ENCODE results near the gene TMED1. TPM values are rescaled to one million over a fixed set of nuclear protein-coding genes. Genes with fewer than 3 reads are reported as not detected.

The TMED1 gene
- total RNA-seq, 1 experiment from 2014 or later, result 32.3 TPM

- no peaks in the 10 kb centered on the region; the same call in 1 of the 2 replicates for H3K27me3 Mint-ChIP-seq (ENCODE audit: low read depth)
- Histone ChIP-seq H3K79me1 (ENCODE audit: insufficient read depth, low read depth, low read length, poor library complexity, severe bottlenecking) (no peaks in the 10 kb centered on the region), H3K14ac (ENCODE audit: insufficient read depth, low read length) (no peak overlapping the region), H4K20me1 (ENCODE audit: control insufficient read depth, insufficient read depth, insufficient read length) (peaks cover 3% of the 10 kb centered on the region), H2BK20ac (ENCODE audit: low read depth, low read length, poor library complexity, severe bottlenecking) (no peak overlapping the region), H3T11ph (ENCODE audit: low read length) (no peak overlapping the region), H3K27me3 (ENCODE audit: insufficient read depth, low read length) (no peaks in the 10 kb centered on the region), H3K9ac (ENCODE audit: extremely low read depth, insufficient read length, low read length) (no peak overlapping the region), H3K9me3 (ENCODE audit: control insufficient read depth, low read depth, low read length) (no peaks in the 10 kb centered on the region), H3K27ac (ENCODE audit: insufficient read length, low read depth, low read length) (no peak overlapping the region), H3K56ac (ENCODE audit: insufficient read length, low read depth, low read length) (no peak overlapping the region), H2AFZ (ENCODE audit: low read length) (no peak overlapping the region), H2BK120ac (ENCODE audit: low read depth, low read length, poor library complexity, severe bottlenecking) (no peak overlapping the region), H3K4me2 (ENCODE audit: insufficient read depth, insufficient read length, low read length) (no peak overlapping the region), H2BK5ac (ENCODE audit: insufficient read length, low read length) (no peak overlapping the region), H3K23me2 (ENCODE audit: insufficient read length, low read depth, low read length, poor library complexity, severe bottlenecking) (no peaks in the 10 kb centered on the region), H2BK12ac (ENCODE audit: insufficient read length, low read depth, low read length) (no peak overlapping the region), H4K8ac (replicated peaks; ENCODE audit: insufficient read length, low read depth, low read length) (no peak overlapping the region), H2BK15ac (ENCODE audit: low read depth, low read length) (no peak overlapping the region), H3K79me2 (ENCODE audit: insufficient read depth, low read length) (no peaks in the 10 kb centered on the region), H4K5ac (ENCODE audit: insufficient read length, low read depth, low read length) (no peak overlapping the region), H2AK5ac (ENCODE audit: insufficient read length, low read length) (no peak overlapping the region), H3K4me1 (ENCODE audit: insufficient read depth, low read length) (no peaks in the 10 kb centered on the region), H3K23ac (ENCODE audit: insufficient read length, low read depth, low read length) (no peak overlapping the region), H4K91ac (ENCODE audit: insufficient read length, low read depth, low read length) (no peak overlapping the region), H3K4ac (ENCODE audit: low read depth, low read length) (no peak overlapping the region), H3K18ac (ENCODE audit: insufficient read length, low read depth, low read length) (no peak overlapping the region)
- H3K9me3 Mint-ChIP-seq, result no peaks in the 10 kb centered on the region
- no CpG with 5 or more reads among the region's 42 CpGs for WGBS (ENCODE audit: extremely low coverage, insufficient read length, low lambda C conversion rate)
- peaks cover 0 to 4% of the 10 kb centered on the region in 2 experiments; a peak in 1 of 4 replicates for H3K4me1 Mint-ChIP-seq
- DNase-seq, result no peak
- H3K36me3 Mint-ChIP-seq (ENCODE audit: insufficient read depth in 1 of 3, low read depth in 3 of 3), result peaks cover 28 to 56% (median 37%) of the 10 kb centered on the region in 3 experiments
- no peak overlapping the region for H3K4me3 Mint-ChIP-seq
- peak overlapping the region; percentile 49 to 86 (median 74); a peak in 3 of 7 replicates for H3K27ac Mint-ChIP-seq
- TF ChIP-seq CTCF (conservative IDR thresholded peaks at IDR 0.05), result no peak
Observed at GRCh38 chr19:10817291-10818038, 18.5 kb downstream of the TMED1 start.

All from H9 (cell line).